GM21447 (cell line): ENCODE results near the gene PLXNC1.

Source experiments
- ATAC-seq: cut with Tn5 transposase; IDR thresholded peaks from one replicate; pipeline ENCODE4 v1.9.1; 2021; ENCODE audit not compliant: unreplicated experiment

PLXNC1 gene

GRCh38 chr12:94327809-94328208 lies 179.4 kb downstream of the PLXNC1 start:
- no peak for ATAC-seq

- ATAC-seq: no peak
Observed at GRCh38 chr12:94329366-94329765, 181.0 kb downstream of the PLXNC1 start.

- no peak for ATAC-seq
Observed at GRCh38 chr12:94333396-94333795, 185.0 kb downstream of the PLXNC1 start.

GRCh38 chr12:94336211-94336925 lies 188.0 kb downstream of the PLXNC1 start:
- ATAC-seq: no peak

GRCh38 chr12:94338006-94338794 lies 189.8 kb downstream of the PLXNC1 start:
- no peak for ATAC-seq

- no peak for ATAC-seq
Observed at GRCh38 chr12:94340573-94340972, 192.2 kb downstream of the PLXNC1 start.

GRCh38 chr12:94353130-94353529 lies 204.8 kb downstream of the PLXNC1 start:
- no peak for ATAC-seq
